OCI-LY7 (cell line): ENCODE results near the gene CLEC4F. TPM values are rescaled to one million over a fixed set of nuclear protein-coding genes. Genes with fewer than 3 reads are reported as not detected.

Experiments
- BruUV-seq: library from RNA; stranded (reverse); fragments of 400-500 nt; replicated peaks from 2 replicates; lab custom pipeline; 2021; lab: Mats Ljungman, UMichigan
- CTCF ChIA-PET: fragments of 300-600 bp; sonication (Branson Sonifier 250); formaldehyde crosslinking; loops from one replicate; lab custom pipeline; 2022; ENCODE audit warnings: antibody characterized with exemption; ENCODE audit not compliant: unreplicated experiment; lab: Charles Lee
- POLR2A ChIA-PET: fragments of 300-600 bp; sonication (Branson Sonifier 250); formaldehyde crosslinking; loops from one replicate; lab custom pipeline; 2022; ENCODE audit warnings: antibody characterized with exemption; lab: Charles Lee
- DNase-seq: peaks from one replicate; pipeline ENCODE4 v3.0.0-alpha.2; 2015; ENCODE audit warnings: low spot score
- H2AFZ ChIP-seq: fragments of 200-600 bp; sonication (generic), shearing (Covaris generic); 2 replicates; pipeline ENCODE4 v1.6.1; 2014; ENCODE audit warnings: mild to moderate bottlenecking, antibody characterized with exemption, low read length, moderate library complexity
- H3K27ac ChIP-seq: fragments of 200-600 bp; sonication (generic); 2 replicates; pipeline ENCODE4 v1.5.1; 2014; ENCODE audit warnings: mixed run types, low read depth, mild to moderate bottlenecking, moderate library complexity, low read length, inconsistent platforms; ENCODE audit not compliant: poor library complexity, severe bottlenecking
- H3K36me3 ChIP-seq: fragments of 200-600 bp; sonication (generic); 2 replicates; pipeline ENCODE4 v1.6.1; 2014; ENCODE audit warnings: mild to moderate bottlenecking, antibody characterized with exemption, low read length, moderate library complexity, mixed read lengths; ENCODE audit not compliant: insufficient read depth
- H3K4me1 ChIP-seq: fragments of 200-600 bp; sonication (generic); 2 replicates; pipeline ENCODE4 v1.5.1; 2014; ENCODE audit warnings: mild to moderate bottlenecking, low read length; ENCODE audit not compliant: insufficient read depth, poor library complexity, severe bottlenecking
- H3K4me2 ChIP-seq: fragments of 200-600 bp; sonication (generic); 2 replicates; pipeline ENCODE4 v1.6.1; 2014; ENCODE audit warnings: mild to moderate bottlenecking, low read length
- H3K4me3 ChIP-seq: fragments of 200-600 bp; sonication (generic); 2 replicates; pipeline ENCODE4 v1.5.1; 2014; ENCODE audit warnings: mild to moderate bottlenecking, low read depth, low read length; ENCODE audit not compliant: poor library complexity, severe bottlenecking
- H3K79me2 ChIP-seq: fragments of 200-600 bp; sonication (generic); 2 replicates; pipeline ENCODE4 v1.6.1; 2016; ENCODE audit warnings: low read depth, mild to moderate bottlenecking, low read length, moderate library complexity, mixed read lengths; ENCODE audit not compliant: insufficient read depth
- H3K9me2 ChIP-seq: fragments of 200-600 bp; sonication (generic); 2 replicates; pipeline ENCODE4 v1.6.1; 2016; ENCODE audit warnings: mild to moderate bottlenecking, low read length, mixed read lengths; ENCODE audit not compliant: insufficient read depth
- H3K9me3 ChIP-seq: fragments of 200-600 bp; sonication (generic); 2 replicates; pipeline ENCODE4 v1.6.1; 2014; ENCODE audit warnings: mild to moderate bottlenecking, mixed run types, low read length, mixed read lengths
- H4K20me1 ChIP-seq: fragments of 200-600 bp; sonication (generic); 2 replicates; pipeline ENCODE4 v1.6.1; 2014; ENCODE audit warnings: mild to moderate bottlenecking, antibody characterized with exemption, low read length, moderate library complexity, mixed read lengths; ENCODE audit not compliant: insufficient read depth
- EZH2phosphoT487 ChIP-seq: fragments of 200-600 bp; sonication (generic); IDR thresholded peaks from 2 replicates; pipeline ENCODE4 v1.6.1; 2018; ENCODE audit warnings: low read depth, borderline replicate concordance, mild to moderate bottlenecking, mixed run types, antibody characterized with exemption, low read length, moderate library complexity, mixed read lengths
- intact Hi-C: fragments of 100-400 bp; cut with micrococcal nuclease; formaldehyde crosslinking; loops from one replicate; pipeline ENCODE4 v1.10.0; 2022; ENCODE audit not compliant: unreplicated experiment
- total RNA-seq, 2 experiments: library from RNA; depleted of rRNA in 1 of 2; stranded (reverse); fragments of >200 nt in 1 of 2; shearing (Covaris generic) in 1 of 2; gene quantifications; 2 replicates each; pipeline ENCODE4 v1.2.3, GENCODE V29; 2014 to 2022
- TF ChIP-seq, protein P1 (sequence below): fragments of 200-600 bp; sonication (generic); conservative IDR thresholded peaks from 2 replicates; pipeline ENCODE4 v1.5.1; 2014; ENCODE audit warnings: mild to moderate bottlenecking, antibody characterized with exemption, low read length, moderate library complexity, mixed read lengths

Gene CLEC4F
- total RNA-seq, 2 experiments from 2014 or later = not detected

DNA sequence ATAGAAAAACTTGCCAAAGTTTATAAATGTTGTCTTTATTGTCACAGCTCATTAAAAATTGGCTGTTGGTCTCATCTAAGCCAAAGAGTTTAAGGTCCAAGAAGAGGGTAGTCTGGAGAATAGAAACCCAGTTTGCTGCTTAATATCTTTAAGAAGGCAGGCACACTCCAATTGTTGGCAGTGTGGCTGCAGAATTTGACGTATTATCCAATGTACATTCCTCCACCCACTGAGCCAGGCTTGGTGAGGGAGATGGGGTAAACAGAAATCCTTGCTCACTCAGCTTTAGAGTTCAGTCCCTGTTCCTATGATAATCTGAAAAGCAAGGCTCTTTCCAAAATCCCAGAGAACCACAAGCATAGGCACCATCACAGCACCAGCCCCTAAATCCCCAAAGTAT, 41.7 kb downstream of the CLEC4F start:
- no TSS peak for BruUV-seq
- Histone ChIP-seq H3K4me2 (no peak overlapping the region), H2AFZ (no peak overlapping the region), H4K20me1 (no peaks in the 10 kb centered on the region), H3K27ac (no peak overlapping the region), H3K9me2 (no peaks in the 10 kb centered on the region), H3K4me3 (no peak overlapping the region), H3K36me3 (no peaks in the 10 kb centered on the region), H3K9me3 (no peaks in the 10 kb centered on the region), H3K79me2 (no peaks in the 10 kb centered on the region), H3K4me1 (no peaks in the 10 kb centered on the region)
- intact Hi-C loops = no loop called here
- ChIA-PET POLR2A (no interaction called here), CTCF (no interaction called here)
- no peak for TF ChIP-seq EZH2phosphoT487
- TF ChIP-seq, protein P1, sequence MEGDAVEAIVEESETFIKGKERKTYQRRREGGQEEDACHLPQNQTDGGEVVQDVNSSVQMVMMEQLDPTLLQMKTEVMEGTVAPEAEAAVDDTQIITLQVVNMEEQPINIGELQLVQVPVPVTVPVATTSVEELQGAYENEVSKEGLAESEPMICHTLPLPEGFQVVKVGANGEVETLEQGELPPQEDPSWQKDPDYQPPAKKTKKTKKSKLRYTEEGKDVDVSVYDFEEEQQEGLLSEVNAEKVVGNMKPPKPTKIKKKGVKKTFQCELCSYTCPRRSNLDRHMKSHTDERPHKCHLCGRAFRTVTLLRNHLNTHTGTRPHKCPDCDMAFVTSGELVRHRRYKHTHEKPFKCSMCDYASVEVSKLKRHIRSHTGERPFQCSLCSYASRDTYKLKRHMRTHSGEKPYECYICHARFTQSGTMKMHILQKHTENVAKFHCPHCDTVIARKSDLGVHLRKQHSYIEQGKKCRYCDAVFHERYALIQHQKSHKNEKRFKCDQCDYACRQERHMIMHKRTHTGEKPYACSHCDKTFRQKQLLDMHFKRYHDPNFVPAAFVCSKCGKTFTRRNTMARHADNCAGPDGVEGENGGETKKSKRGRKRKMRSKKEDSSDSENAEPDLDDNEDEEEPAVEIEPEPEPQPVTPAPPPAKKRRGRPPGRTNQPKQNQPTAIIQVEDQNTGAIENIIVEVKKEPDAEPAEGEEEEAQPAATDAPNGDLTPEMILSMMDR = no peak
- DNase-seq = no peak

DNA sequence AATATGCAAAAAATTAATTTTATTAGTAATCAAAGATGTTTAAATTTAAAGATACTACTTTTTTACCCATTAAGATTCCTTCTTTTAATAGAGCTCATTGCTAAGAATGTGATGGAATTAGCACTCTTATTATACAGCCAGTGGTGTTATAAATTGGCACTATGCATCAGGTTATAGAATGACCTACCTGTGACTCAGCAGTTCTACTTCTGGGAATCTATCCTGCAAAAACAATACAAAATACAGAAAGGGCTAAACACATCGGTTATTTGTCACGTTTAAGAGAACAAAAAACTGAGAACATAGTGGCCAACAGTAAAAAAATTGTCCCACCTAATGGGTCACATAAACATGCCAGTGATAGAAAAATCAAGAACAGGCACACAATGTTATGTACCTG, 42.9 kb downstream of the CLEC4F start:
- H3K4me2 ChIP-seq = no peak overlapping the region
- H3K4me3 ChIP-seq = no peak overlapping the region
- H3K9me2 ChIP-seq = no peaks in the 10 kb centered on the region
- ChIA-PET CTCF (no interaction called here), POLR2A (interaction anchor here (0.6 to 0.7 kb wide), 3 partner anchors 253 to 320 kb away, joined by 3 to 6 read pairs (median 4); no protein-coding TSS in a partner anchor)
- no peaks in the 10 kb centered on the region for H4K20me1 ChIP-seq
- H3K9me3 ChIP-seq = no peaks in the 10 kb centered on the region
- TF ChIP-seq EZH2phosphoT487 = no peak
- TF ChIP-seq, protein P1 = no peak
- H3K4me1 ChIP-seq = no peaks in the 10 kb centered on the region
- no peak overlapping the region for H2AFZ ChIP-seq
- no peak overlapping the region for H3K27ac ChIP-seq
- DNase-seq = no peak
- H3K36me3 ChIP-seq = no peaks in the 10 kb centered on the region
- intact Hi-C loops = no loop called here
- BruUV-seq = no TSS peak
- no peaks in the 10 kb centered on the region for H3K79me2 ChIP-seq

DNA sequence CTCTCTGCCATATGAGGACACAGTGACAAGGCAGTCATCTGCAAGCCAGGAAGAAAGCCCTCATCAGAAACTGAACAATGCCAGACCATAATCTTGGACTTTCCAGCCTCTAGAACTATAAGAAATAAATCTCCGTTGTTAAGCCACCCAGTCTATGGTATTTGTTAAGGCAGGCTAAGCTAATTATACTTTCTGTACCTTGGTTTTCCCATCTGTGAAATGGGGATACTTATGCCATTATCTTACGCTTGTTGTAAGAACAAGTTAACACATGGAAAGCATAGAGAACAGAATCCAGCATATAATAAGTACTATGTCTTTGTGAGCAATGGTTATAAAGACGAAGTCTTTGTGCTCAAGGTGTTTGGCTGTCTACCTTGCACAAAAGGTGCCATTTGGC, 44.1 kb downstream of the CLEC4F start:
- intact Hi-C loops = no loop called here
- no peaks in the 10 kb centered on the region for H3K79me2 ChIP-seq
- no peak for DNase-seq
- H2AFZ ChIP-seq = no peak overlapping the region
- no peaks in the 10 kb centered on the region for H4K20me1 ChIP-seq
- H3K9me2 ChIP-seq = no peaks in the 10 kb centered on the region
- no peaks in the 10 kb centered on the region for H3K9me3 ChIP-seq
- no TSS peak for BruUV-seq
- no peak overlapping the region for H3K4me2 ChIP-seq
- H3K36me3 ChIP-seq = no peaks in the 10 kb centered on the region
- POLR2A ChIA-PET = interaction anchor here (1.0 kb wide), 1 partner anchor 10 kb away, joined by 3 read pairs; no protein-coding TSS in a partner anchor
- no peak for TF ChIP-seq EZH2phosphoT487
- TF ChIP-seq, protein P1 = no peak
- H3K4me1 ChIP-seq = no peaks in the 10 kb centered on the region
- no peak overlapping the region for H3K27ac ChIP-seq
- CTCF ChIA-PET = no interaction called here
- no peak overlapping the region for H3K4me3 ChIP-seq
